ENCODE results near the gene IRAK3. TPM values are rescaled to one million over a fixed set of nuclear protein-coding genes. Genes with fewer than 3 reads are reported as not detected.

Gene IRAK3
- total RNA-seq, 1 experiment from 2014 or later = 0.70 TPM

- no peak for TF ChIP-seq ZNF532 (CRISPR knock-in tag; IDR thresholded peaks at IDR 0.05; ENCODE audit: borderline replicate concordance)
- TF ChIP-seq, protein P1, sequence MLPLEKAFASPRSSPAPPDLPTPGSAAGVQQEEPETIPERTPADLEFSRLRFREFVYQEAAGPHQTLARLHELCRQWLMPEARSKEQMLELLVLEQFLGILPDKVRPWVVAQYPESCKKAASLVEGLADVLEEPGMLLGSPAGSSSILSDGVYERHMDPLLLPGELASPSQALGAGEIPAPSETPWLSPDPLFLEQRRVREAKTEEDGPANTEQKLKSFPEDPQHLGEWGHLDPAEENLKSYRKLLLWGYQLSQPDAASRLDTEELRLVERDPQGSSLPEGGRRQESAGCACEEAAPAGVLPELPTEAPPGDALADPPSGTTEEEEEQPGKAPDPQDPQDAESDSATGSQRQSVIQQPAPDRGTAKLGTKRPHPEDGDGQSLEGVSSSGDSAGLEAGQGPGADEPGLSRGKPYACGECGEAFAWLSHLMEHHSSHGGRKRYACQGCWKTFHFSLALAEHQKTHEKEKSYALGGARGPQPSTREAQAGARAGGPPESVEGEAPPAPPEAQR (CRISPR knock-in tag; IDR thresholded peaks at IDR 0.05) = no peak
- no peak for TF ChIP-seq SOX15 (CRISPR knock-in tag; IDR thresholded peaks at IDR 0.05)
- TF ChIP-seq TP53 (CRISPR knock-in tag; IDR thresholded peaks at IDR 0.05) = no peak
- no peak for TF ChIP-seq GTF2I (CRISPR knock-in tag; conservative IDR thresholded peaks at IDR 0.05)
- no peak for TF ChIP-seq FOXP4 (CRISPR knock-in tag; IDR thresholded peaks at IDR 0.05)
- TF ChIP-seq EMX1 (CRISPR knock-in tag; IDR thresholded peaks at IDR 0.05) = no peak
- TF ChIP-seq STAT6 (CRISPR knock-in tag; conservative IDR thresholded peaks at IDR 0.05; ENCODE audit: low read depth) = no peak
Measured at GRCh38 chr12:66142826-66143225, 46.2 kb upstream of the IRAK3 start (continued).

DNA sequence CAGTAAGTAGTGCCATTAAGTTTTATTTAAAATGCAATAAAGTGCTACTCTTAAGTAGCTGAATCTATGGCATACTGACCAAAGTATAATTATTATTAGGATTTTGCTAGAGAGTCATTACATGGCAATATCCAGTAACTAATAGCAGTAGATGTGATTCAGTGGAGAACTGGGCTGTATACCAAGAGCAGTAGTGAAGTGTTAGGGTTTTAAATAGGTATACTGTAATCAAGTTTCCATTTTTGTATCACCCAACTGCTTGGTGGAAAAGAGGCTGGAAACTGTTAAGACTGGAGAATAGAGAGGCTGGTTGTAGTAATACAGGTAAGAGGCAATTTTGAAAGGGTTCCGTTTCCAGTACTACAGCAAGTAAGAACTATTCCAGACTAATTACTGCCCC lies 45.1 kb upstream of the IRAK3 start:
- Mint-ChIP-seq H3K27ac (no peak overlapping the region), H3K4me1 (peaks cover 16% of the 10 kb centered on the region), H3K9me3 (peaks cover 37% of the 10 kb centered on the region), H3K27me3 (ENCODE audit: low read depth) (no peaks in the 10 kb centered on the region; the same call in 1 of the 2 replicates), H3K4me3 (no peak overlapping the region), H3K36me3 (peaks cover 39% of the 10 kb centered on the region)
- CTCF ChIA-PET = no interaction called here
- no peak for ATAC-seq
- POLR2A ChIA-PET = no interaction called here
- no peak for DNase-seq (ENCODE audit: low spot score)
- TF ChIP-seq MXD4 (CRISPR knock-in tag; IDR thresholded peaks at IDR 0.05; ENCODE audit: borderline replicate concordance) (no peak), JAZF1 (CRISPR knock-in tag; IDR thresholded peaks at IDR 0.05) (no peak), PRRX2 (CRISPR knock-in tag; IDR thresholded peaks at IDR 0.05) (no peak), ETV6 (CRISPR knock-in tag; IDR thresholded peaks at IDR 0.05) (no peak), ZMAT4 (CRISPR knock-in tag; IDR thresholded peaks at IDR 0.05) (no peak), KAT7 (CRISPR knock-in tag; IDR thresholded peaks at IDR 0.05; ENCODE audit: borderline replicate concordance) (no peak), GABPB1 (CRISPR knock-in tag; IDR thresholded peaks at IDR 0.05) (no peak), TP53 (CRISPR knock-in tag; IDR thresholded peaks at IDR 0.05) (no peak), ZNF416 (CRISPR knock-in tag; IDR thresholded peaks at IDR 0.05) (no peak), ZNF671 (CRISPR knock-in tag; IDR thresholded peaks at IDR 0.05) (no peak), GRHL2 (CRISPR knock-in tag; IDR thresholded peaks at IDR 0.05; ENCODE audit: insufficient replicate concordance, severe bottlenecking) (no peak), IRF2 (CRISPR knock-in tag; IDR thresholded peaks at IDR 0.05; ENCODE audit: borderline replicate concordance, low read depth) (no peak), HMGXB4 (CRISPR knock-in tag; IDR thresholded peaks at IDR 0.05) (no peak)
- TF ChIP-seq, protein P2, sequence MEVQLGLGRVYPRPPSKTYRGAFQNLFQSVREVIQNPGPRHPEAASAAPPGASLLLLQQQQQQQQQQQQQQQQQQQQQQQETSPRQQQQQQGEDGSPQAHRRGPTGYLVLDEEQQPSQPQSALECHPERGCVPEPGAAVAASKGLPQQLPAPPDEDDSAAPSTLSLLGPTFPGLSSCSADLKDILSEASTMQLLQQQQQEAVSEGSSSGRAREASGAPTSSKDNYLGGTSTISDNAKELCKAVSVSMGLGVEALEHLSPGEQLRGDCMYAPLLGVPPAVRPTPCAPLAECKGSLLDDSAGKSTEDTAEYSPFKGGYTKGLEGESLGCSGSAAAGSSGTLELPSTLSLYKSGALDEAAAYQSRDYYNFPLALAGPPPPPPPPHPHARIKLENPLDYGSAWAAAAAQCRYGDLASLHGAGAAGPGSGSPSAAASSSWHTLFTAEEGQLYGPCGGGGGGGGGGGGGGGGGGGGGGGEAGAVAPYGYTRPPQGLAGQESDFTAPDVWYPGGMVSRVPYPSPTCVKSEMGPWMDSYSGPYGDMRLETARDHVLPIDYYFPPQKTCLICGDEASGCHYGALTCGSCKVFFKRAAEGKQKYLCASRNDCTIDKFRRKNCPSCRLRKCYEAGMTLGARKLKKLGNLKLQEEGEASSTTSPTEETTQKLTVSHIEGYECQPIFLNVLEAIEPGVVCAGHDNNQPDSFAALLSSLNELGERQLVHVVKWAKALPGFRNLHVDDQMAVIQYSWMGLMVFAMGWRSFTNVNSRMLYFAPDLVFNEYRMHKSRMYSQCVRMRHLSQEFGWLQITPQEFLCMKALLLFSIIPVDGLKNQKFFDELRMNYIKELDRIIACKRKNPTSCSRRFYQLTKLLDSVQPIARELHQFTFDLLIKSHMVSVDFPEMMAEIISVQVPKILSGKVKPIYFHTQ (CRISPR knock-in tag; IDR thresholded peaks at IDR 0.05) = no peak
- TF ChIP-seq, protein P3, sequence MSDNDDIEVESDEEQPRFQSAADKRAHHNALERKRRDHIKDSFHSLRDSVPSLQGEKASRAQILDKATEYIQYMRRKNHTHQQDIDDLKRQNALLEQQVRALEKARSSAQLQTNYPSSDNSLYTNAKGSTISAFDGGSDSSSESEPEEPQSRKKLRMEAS (CRISPR knock-in tag; IDR thresholded peaks at IDR 0.05) = no peak
